MV-4-11 (cell line): ENCODE data around the gene MZT2A.
"Not testable (repeated sequence)": the region's sequence is repeated elsewhere in the genome, so short reads cannot be mapped to it uniquely, and the experiment has no call there.

Source experiments
- DNase-seq: peaks from one replicate; lab custom pipeline; 2025; lab: John Stamatoyannopoulos, UW

Gene MZT2A

GRCh38 chr2:131492015-131492417 is at the start of gene MZT2A:
Gene MZT2A, minus strand, starts transcription at chr2:131492397. Its CDS starts 21 bp downstream, at chr2:131492376.
- DNase-seq: not testable (repeated sequence)

GRCh38 chr2:131538856-131539255 is 46.7 kb upstream of the MZT2A start:
- not testable (repeated sequence) for DNase-seq

GRCh38 chr2:131536841-131537240 is 44.6 kb upstream of the MZT2A start:
- not testable (repeated sequence) for DNase-seq

- DNase-seq: not testable (repeated sequence)
Observed at GRCh38 chr2:131535951-131536826, 44.0 kb upstream of the MZT2A start.

- DNase-seq: no peak
Observed at GRCh38 chr2:131535526-131535925, 43.3 kb upstream of the MZT2A start.

GRCh38 chr2:131534965-131535364 is 42.8 kb upstream of the MZT2A start:
- DNase-seq: not testable (repeated sequence)

GRCh38 chr2:131534317-131534672 is 42.1 kb upstream of the MZT2A start:
- not testable (repeated sequence) for DNase-seq

- not testable (repeated sequence) for DNase-seq
Observed at GRCh38 chr2:131533609-131534316, 41.6 kb upstream of the MZT2A start.

- DNase-seq: not testable (repeated sequence)
Observed at GRCh38 chr2:131532723-131533608, 40.8 kb upstream of the MZT2A start.

- DNase-seq: not testable (repeated sequence)
Observed at GRCh38 chr2:131531547-131532185, 39.5 kb upstream of the MZT2A start.

- not testable (repeated sequence) for DNase-seq
Observed at GRCh38 chr2:131530626-131531344, 38.6 kb upstream of the MZT2A start.

GRCh38 chr2:131529864-131530445 is 37.8 kb upstream of the MZT2A start:
- DNase-seq: not testable (repeated sequence)

GRCh38 chr2:131528981-131529863 is 37.0 kb upstream of the MZT2A start:
- DNase-seq: peak; percentile 31

- peak; percentile 77 for DNase-seq
Observed at GRCh38 chr2:131527131-131528001, 35.2 kb upstream of the MZT2A start, which contains the start of gene CCDC74A. Gene CCDC74A, plus strand, starts transcription at chr2:131527888. Its CDS starts 83 bp downstream, at chr2:131527971.

GRCh38 chr2:131525256-131525655 is 33.1 kb upstream of the MZT2A start:
- DNase-seq: not testable (repeated sequence)

- DNase-seq: no peak
Observed at GRCh38 chr2:131521961-131522781, 30.0 kb upstream of the MZT2A start.

- not testable (repeated sequence) for DNase-seq
Observed at GRCh38 chr2:131521524-131521923, 29.3 kb upstream of the MZT2A start.
